Fibroblast of the aortic adventitia (primary cell): ENCODE data around the gene FLYWCH1. TPM values are rescaled to one million over a fixed set of nuclear protein-coding genes. Genes with fewer than 3 reads are reported as not detected.
"Not testable (repeated sequence)": the region's sequence is repeated elsewhere in the genome, so short reads cannot be mapped to it uniquely, and the experiment has no call there.

Experiments
- DNase-seq: peaks from one replicate; pipeline ENCODE4 v3.0.0-alpha.2; 2010; ENCODE audit warnings: low read depth
- H3K4me3 ChIP-seq: 2 replicates; pipeline ENCODE4 v1.5.1; 2011; ENCODE audit warnings: low read depth, mild to moderate bottlenecking, control low read depth, low read length, moderate library complexity
- total RNA-seq: library from RNA; depleted of rRNA; stranded (reverse); fragments of >200 nt; gene quantifications from 2 replicates; pipeline ENCODE4 v1.2.3, GENCODE V29; 2012; ENCODE audit warnings: low replicate concordance
- TF ChIP-seq, protein P1 (sequence below): IDR thresholded peaks from 2 replicates; pipeline ENCODE4 v1.5.1; 2011; ENCODE audit warnings: mild to moderate bottlenecking, low read length, control low read depth, inconsistent platforms; ENCODE audit not compliant: insufficient read depth

FLYWCH1 gene
- total RNA-seq, 1 donor: 37.4 TPM

DNA sequence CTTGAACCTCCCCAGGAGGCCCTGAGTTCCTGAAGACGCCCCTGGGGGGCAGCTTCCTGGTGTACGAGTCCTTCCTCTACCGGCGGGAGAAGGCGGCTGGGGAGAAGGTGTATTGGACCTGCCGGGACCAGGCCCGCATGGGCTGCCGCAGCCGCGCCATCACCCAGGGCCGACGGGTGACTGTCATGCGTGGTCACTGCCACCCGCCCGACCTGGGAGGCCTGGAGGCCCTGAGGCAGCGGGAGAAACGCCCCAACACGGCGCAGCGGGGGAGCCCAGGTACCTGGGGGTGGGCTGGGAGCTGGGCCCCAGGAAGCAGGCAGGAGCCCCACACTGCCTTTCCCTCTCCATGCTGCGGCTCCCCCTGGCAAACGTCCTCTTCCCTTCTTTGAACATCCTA, 22.0 kb downstream of the FLYWCH1 start:
- H3K4me3 ChIP-seq: no peak overlapping the region
- DNase-seq: no peak
- TF ChIP-seq, protein P1, sequence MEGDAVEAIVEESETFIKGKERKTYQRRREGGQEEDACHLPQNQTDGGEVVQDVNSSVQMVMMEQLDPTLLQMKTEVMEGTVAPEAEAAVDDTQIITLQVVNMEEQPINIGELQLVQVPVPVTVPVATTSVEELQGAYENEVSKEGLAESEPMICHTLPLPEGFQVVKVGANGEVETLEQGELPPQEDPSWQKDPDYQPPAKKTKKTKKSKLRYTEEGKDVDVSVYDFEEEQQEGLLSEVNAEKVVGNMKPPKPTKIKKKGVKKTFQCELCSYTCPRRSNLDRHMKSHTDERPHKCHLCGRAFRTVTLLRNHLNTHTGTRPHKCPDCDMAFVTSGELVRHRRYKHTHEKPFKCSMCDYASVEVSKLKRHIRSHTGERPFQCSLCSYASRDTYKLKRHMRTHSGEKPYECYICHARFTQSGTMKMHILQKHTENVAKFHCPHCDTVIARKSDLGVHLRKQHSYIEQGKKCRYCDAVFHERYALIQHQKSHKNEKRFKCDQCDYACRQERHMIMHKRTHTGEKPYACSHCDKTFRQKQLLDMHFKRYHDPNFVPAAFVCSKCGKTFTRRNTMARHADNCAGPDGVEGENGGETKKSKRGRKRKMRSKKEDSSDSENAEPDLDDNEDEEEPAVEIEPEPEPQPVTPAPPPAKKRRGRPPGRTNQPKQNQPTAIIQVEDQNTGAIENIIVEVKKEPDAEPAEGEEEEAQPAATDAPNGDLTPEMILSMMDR: no peak

DNA sequence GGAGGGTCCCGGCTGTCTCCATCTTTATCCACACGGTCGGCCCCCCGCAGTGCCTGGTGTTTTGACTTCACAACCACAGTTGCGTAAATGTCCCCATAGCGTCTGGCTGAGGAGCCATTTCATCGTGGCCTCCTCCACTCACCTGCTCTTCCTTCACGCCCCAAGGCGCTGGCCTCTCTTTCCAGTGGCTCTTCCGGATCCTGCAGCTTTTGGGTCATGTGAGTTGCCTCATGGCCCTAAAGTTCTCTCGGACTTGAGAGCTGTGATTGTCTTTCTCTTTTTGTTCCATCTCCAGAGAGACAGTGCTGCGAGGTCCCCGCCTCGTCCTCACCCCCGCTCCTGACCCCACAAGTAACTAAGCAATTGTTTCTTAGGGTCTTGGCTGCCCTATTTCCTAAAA, 22.7 kb downstream of the FLYWCH1 start:
- TF ChIP-seq, protein P1: no peak
- no peak overlapping the region for H3K4me3 ChIP-seq
- no peak for DNase-seq

DNA sequence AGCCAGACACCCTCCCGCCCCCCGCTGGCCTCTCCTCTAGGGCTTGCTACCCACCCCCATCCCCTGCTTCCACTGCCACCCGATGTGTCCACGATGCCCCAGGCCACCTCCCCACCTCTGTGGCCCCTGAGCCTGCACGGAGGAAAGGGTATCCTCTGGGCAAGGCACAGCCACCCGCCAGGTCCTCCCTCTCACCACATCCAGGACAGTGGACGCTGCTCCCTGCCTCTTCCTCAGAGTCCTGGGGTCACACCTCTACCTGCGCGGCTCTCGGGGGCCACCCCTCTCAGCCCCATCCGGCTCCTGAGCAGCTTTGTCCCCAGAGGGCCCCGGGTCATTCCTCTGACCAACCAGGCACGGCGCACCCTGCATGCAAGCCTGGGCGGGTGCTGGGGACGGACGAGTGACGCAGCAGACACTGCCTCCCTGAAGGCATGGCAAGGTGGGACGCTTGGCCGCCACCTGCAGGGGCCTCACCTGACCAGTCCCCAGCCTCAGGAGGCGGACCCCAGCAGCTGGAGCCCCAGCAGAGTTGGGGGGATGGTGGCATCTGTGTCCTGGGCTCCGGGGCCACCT, 24.8 kb downstream of the FLYWCH1 start:
- TF ChIP-seq, protein P1: no peak
- no peak overlapping the region for H3K4me3 ChIP-seq
- no peak for DNase-seq

DNA sequence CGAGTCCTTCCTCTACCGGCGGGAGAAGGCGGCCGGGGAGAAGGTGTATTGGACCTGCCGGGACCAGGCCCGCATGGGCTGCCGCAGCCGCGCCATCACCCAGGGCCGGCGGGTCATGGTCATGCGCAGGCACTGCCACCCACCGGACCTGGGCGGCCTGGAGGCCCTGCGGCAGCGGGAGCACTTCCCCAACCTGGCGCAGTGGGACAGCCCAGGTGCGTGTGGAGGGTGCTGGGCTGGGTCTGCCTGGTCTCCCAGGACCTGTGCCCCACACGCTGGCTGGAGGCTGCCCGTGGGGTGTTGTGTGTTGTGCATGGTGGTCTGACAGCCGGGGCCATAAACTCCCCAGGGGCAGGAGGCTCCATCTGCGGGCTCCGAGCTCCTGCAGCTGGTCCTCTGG, 25.4 kb downstream of the FLYWCH1 start:
- DNase-seq: no peak
- TF ChIP-seq, protein P1: no peak
- H3K4me3 ChIP-seq: no peak overlapping the region

DNA sequence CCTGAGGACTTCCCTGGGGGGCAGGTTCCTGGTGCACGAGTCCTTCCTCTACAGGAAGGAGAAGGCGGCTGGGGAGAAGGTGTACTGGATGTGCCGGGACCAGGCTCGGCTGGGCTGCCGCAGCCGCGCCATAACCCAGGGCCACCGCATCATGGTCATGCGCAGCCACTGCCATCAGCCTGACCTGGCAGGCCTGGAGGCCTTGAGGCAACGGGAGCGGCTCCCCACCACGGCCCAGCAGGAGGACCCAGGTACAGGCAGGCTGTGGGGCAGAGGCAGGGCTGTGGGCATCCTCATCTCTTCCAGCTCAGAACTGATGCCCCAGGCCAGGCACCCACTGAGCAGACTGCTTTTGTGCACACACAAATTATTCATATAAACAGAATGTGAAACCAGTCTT, 26.5 kb downstream of the FLYWCH1 start:
- TF ChIP-seq, protein P1: no peak
- no peak overlapping the region for H3K4me3 ChIP-seq
- DNase-seq: no peak

DNA sequence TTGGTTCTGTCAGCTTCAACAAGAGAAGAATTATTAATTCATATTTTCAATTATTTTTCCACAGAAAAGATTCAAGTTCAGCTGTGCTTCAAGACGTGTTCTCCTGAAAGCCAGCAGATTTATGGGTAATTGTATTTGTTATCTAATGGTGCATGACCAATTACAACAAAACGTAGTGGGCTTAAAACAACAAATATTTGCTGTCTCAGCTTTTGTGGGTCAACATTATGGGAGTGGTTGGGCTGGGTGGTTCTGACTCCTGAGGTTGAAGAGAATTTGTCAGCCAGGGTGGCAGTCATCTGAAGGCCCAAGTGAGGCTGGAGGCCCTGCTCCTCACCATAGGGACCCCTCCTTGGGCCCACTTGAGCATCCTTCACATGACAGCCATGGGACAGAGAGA, 28.2 kb downstream of the FLYWCH1 start:
- no peak overlapping the region for H3K4me3 ChIP-seq
- TF ChIP-seq, protein P1: no peak
- DNase-seq: no peak

DNA sequence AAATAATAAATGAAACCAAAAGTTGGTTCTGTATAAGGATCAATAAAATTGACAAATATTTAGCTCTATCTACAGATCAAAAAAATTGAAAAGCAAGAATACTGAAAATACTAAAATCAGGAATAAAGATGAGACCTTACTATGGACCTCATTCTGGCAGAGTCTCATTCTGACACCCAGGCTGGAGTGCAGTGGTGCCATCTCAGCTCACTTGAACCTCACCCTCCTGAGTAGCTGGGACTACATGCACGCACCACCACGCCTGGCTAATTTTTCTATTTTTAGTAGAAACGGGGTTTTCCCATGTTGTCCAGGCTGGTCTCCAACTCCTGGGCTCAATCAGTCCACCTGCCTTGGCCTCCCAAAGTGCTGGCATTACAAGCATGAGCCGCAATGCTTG, 30.3 kb downstream of the FLYWCH1 start:
- TF ChIP-seq, protein P1: no peak
- no peak for DNase-seq
- H3K4me3 ChIP-seq: no peak overlapping the region

DNA sequence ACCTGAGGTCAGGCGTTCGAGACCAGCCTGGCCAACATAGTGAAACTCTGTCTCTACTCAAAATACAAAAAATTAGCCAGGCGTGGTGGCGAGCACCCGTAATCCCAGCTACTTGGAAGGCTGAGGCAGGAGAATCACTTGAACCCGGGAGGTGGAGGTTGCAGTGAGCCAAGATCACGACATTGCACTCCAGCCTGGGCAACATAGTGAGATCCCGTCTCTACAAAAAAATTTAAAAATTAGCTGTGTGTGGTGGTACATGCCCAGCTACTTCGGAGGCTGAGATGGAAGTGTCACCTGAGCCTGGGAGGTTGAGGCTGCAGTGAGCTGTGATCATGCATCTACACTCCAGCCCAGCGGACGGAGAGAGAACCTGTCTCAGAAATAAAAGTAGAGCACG, 32.0 kb downstream of the FLYWCH1 start:
- not testable (repeated sequence) for H3K4me3 ChIP-seq, DNase-seq
